GM10248 (cell line): ENCODE results near the gene CTXN1.
"Not testable (repeated sequence)": the region's sequence is repeated elsewhere in the genome, so short reads cannot be mapped to it uniquely, and the experiment has no call there.

Experiments
- CTCF ChIA-PET: fragments of 300-600 bp; sonication (Branson Sonifier 250); formaldehyde crosslinking; extraction: SDS; loops from one replicate; lab custom pipeline; 2021; ENCODE audit warnings: antibody characterized with exemption; lab: Yijun Ruan, JAX
- POLR2A ChIA-PET: fragments of 350-650 bp; sonication (Branson Sonifier 250); formaldehyde crosslinking; extraction: SDS; loops from one replicate; lab custom pipeline; 2020; ENCODE audit warnings: antibody characterized with exemption; lab: Yijun Ruan, JAX
- DNase-seq: peaks from one replicate; pipeline ENCODE4 v3.0.0; 2012; ENCODE audit errors: extremely low spot score
- TF ChIP-seq, protein P1 (sequence below): IDR thresholded peaks from 2 replicates; pipeline ENCODE4 v1.5.1; 2012; ENCODE audit warnings: mild to moderate bottlenecking, low read depth; ENCODE audit errors: extremely low read depth, missing control alignments, control extremely low read depth

The CTXN1 gene

DNA sequence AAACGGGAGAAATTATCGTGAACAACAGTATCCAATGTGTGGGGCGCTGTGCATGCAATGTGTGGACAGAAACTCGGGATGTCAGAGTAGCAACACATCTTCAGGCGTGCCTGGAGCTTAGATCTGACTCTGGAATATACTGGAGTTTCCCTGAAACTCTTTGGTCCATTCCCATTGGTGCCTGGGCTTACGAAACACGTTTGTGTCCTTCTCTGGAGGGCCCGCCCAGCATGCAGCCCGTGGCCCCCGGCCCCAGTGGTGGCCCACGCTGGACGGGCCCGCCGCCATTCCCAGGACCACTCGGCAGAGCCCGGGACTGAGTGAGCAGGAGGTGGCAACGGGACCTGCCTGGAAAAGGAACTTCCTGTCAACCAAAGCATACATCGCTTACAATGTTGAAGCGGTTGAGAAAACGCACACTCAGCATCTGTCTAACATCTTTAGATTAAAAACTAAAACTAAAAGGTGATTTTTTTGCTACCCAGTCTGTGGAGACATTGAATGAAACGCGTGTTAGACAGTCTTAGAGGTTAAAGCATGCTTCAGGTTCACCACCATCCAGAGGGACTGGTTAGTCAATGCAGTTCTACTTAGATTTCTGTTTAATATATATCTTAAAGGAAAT lies 36.8 kb upstream of the CTXN1 start:
- TF ChIP-seq, protein P1, sequence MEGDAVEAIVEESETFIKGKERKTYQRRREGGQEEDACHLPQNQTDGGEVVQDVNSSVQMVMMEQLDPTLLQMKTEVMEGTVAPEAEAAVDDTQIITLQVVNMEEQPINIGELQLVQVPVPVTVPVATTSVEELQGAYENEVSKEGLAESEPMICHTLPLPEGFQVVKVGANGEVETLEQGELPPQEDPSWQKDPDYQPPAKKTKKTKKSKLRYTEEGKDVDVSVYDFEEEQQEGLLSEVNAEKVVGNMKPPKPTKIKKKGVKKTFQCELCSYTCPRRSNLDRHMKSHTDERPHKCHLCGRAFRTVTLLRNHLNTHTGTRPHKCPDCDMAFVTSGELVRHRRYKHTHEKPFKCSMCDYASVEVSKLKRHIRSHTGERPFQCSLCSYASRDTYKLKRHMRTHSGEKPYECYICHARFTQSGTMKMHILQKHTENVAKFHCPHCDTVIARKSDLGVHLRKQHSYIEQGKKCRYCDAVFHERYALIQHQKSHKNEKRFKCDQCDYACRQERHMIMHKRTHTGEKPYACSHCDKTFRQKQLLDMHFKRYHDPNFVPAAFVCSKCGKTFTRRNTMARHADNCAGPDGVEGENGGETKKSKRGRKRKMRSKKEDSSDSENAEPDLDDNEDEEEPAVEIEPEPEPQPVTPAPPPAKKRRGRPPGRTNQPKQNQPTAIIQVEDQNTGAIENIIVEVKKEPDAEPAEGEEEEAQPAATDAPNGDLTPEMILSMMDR: no peak
- ChIA-PET POLR2A (no interaction called here), CTCF (no interaction called here)

DNA sequence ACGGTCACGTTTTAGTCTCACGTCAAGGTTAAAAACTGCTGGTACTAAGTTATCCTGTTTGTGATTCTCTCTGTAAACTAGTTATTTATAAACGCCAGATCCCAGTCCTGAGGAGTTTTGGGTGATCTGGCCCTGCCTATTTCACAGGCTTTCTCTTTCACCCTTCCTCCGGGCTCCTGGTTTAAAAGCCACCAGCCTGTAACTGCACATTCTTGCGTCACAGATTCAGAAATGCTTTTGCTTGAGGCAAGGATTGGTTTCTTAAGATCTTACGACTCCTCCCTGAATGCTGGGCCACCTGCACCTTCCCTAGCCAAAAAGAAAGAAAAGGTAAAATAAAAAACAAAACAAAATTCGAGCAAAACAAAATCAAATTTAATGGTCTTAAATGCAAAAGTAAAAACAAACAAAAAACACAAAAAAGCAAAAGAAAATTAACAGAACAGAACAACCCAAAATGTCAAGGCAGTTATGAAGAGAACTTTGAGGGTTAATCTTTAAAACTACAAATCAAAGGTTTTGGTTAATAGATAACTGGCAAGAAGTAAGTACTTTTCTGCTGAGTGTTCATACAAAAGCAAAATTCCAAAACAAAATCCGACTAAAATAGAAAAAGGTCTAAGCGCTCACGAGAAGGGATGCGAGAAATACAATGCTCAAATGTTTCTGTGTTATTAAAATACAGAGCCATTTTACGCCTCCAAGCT lies 36.1 kb upstream of the CTXN1 start:
- DNase-seq: no peak
- ChIA-PET POLR2A (no interaction called here), CTCF (no interaction called here)
- TF ChIP-seq, protein P1: no peak

More for the DNA sequence above, 36.8 kb upstream of the CTXN1 start:
- no peak for DNase-seq

DNA sequence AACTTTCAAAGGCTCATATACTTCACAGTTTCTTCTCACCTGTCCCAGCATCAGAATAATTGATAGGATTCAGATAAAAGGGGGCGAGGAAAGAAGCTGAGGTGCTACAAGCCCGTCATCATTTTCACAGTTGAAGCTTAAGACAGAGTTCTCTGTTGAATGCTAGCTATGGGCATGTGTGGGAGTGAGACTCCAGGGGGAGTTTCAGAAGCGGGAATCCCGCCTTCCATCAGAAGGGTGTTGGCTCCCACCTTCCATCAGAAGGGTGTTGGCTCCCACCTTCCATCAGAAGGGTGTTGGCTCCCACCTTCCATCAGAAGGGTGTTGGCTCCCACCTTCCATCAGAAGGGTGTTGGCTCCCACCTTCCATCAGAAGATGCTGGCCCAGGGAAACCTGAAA lies 35.1 kb upstream of the CTXN1 start:
- CTCF ChIA-PET: interaction anchor here (0.9 to 2.2 kb wide), 3 partner anchors 10 to 17 kb away, joined by 4 to 15 read pairs (median 5); partner anchors contain the start of gene TIMM44
- POLR2A ChIA-PET, DNase-seq: not testable (repeated sequence)

DNA sequence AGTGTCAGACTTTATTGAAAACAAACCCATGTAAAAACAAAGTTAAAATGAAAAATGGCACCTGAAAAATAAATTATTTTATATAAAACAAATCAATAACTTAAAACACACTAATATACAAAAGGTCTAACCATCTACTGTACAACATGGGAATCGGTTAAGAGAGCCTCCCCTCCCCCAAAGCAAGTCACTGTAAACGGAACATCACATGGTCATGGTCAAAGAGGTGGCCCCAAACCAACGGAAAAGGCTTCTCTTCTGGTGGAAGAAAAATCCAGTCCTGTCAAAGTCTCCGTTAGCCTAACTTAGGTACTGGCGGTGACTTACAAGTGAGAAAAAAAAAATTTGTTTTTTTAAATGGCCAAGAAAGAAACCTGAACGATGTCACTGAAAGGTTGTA lies 33.3 kb upstream of the CTXN1 start:
- TF ChIP-seq, protein P1: no peak
- no peak for DNase-seq
- ChIA-PET POLR2A (no interaction called here), CTCF (interaction anchor here (1.0 to 2.2 kb wide), 4 partner anchors 12 to 15 kb away, joined by 3 to 15 read pairs (median 6); partner anchors contain the start of gene TIMM44)

DNA sequence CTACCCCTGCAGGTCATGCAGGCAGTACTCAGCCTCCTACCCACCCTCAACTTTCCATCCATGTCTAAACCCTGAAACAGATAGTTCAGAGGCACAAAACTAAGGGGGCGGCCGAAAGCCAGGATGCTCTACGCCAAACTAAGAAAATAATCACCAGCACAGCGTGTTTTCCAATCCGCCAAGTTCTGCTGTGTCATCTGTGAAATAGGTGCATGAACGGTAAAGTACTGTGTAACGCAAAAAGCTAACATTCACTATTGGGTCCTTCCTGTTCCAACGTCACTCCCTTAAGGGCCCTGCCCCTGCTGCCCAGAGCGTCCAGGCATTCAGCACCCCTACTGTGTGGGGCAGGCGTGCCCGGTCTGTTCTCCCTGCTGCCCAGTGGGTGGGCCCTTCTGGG lies 29.8 kb upstream of the CTXN1 start:
- ChIA-PET POLR2A (no interaction called here), CTCF (interaction anchor here (2.9 kb wide), 1 partner anchor 12 kb away, joined by 21 read pairs; the partner anchor contains the start of gene TIMM44)
- DNase-seq: no peak
- TF ChIP-seq, protein P1: no peak

DNA sequence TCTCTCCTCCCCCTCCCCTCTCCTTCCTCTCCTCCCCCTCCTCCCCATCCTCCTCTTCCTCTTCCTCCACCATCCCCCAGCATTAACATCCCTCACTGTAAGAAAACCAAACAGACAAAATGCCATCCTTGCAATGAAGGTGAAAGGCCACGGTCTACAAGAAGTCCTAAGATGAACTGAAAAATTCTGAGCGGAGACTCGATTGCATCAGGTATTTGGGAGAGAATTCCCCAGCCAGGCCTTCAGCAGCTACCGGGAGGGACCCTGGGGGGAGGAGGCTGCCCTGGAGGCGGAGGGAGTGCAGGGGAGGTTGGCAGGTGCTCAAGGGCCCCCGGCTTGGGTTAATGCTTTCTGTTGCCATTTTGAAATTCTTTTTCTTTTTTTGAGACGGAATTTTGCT lies 27.6 kb upstream of the CTXN1 start:
- DNase-seq: no peak
- ChIA-PET POLR2A (no interaction called here), CTCF (interaction anchor here (2.9 kb wide), 1 partner anchor 10 kb away, joined by 21 read pairs; the partner anchor contains the start of gene TIMM44)
- TF ChIP-seq, protein P1: no peak

DNA sequence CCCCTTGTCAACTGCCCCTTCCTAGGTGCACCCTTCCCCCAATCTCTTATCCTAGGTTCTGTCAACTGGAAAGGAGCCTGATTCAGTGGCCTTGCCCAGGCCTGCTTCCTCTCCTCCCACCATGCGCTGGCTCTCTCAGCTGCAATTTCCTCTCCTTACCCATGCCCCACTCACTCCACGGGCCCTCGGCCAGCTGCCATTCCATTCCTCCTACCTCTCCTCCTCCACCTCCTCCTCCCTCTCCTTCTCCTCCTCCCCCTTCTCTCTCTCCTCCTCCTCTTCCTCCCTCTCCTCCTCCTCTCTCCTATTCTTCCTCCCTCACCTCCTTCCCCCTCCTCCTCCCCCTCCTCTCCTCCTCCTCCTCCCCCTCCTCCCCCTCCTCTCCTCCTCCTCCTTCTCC lies 27.1 kb upstream of the CTXN1 start:
- CTCF ChIA-PET: interaction anchor here (1.9 kb wide), 1 partner anchor 9 kb away, joined by 12 read pairs; the partner anchor contains the start of gene TIMM44
- POLR2A ChIA-PET: no interaction called here
- no peak for DNase-seq
- TF ChIP-seq, protein P1: no peak
